SK-N-SH treated with all-trans-retinoic acid at 6 μM for 48 hours (cell line): ENCODE measurements around the gene SPATS2L.

Experiments used
- ATAC-seq: fragments of 200-7000 bp; cut with Tn5 transposase; 3 replicates; pipeline ENCODE4 v1.9.1; 2020; ENCODE audit warnings: mild to moderate bottlenecking, moderate library complexity
- ARNTL ChIP-seq: fragments of 450-650 bp; formaldehyde crosslinking; IDR thresholded peaks from 2 replicates; pipeline ENCODE4 v1.5.0; 2020; ENCODE audit warnings: low read depth, mild to moderate bottlenecking, moderate library complexity, borderline replicate concordance
- BACH2 ChIP-seq: fragments of 250-450 bp; sonication (Bioruptor Pico); IDR thresholded peaks from 2 replicates; pipeline ENCODE4 v1.9.0; 2021; ENCODE audit warnings: mild to moderate bottlenecking, borderline replicate concordance
- CREB5 ChIP-seq: fragments of 250-450 bp; sonication (Bioruptor Pico); IDR thresholded peaks from 2 replicates; pipeline ENCODE4 v1.5.1; 2020; ENCODE audit warnings: low read depth, mild to moderate bottlenecking, moderate library complexity
- CSDC2 ChIP-seq: fragments of 250-450 bp; sonication (Bioruptor Pico); IDR thresholded peaks from 2 replicates; pipeline ENCODE4 v1.5.0; 2020; ENCODE audit warnings: mild to moderate bottlenecking, moderate library complexity
- CSRNP3 ChIP-seq: fragments of 250-450 bp; sonication (Bioruptor Pico); IDR thresholded peaks from 2 replicates; pipeline ENCODE4 v1.5.1; 2021; ENCODE audit warnings: mild to moderate bottlenecking, moderate library complexity
- GLIS3 ChIP-seq: fragments of 250-450 bp; sonication (Bioruptor Pico); IDR thresholded peaks from 2 replicates; pipeline ENCODE4 v1.5.0; 2020; ENCODE audit warnings: mild to moderate bottlenecking, moderate library complexity
- ISL1 ChIP-seq: fragments of 250-450 bp; sonication (Bioruptor Pico); IDR thresholded peaks from 2 replicates; pipeline ENCODE4 v2.1.2; 2022; ENCODE audit warnings: mild to moderate bottlenecking, moderate library complexity
- POU6F1 ChIP-seq: fragments of 250-450 bp; sonication (Bioruptor Pico); IDR thresholded peaks from 2 replicates; pipeline ENCODE4 v1.8.0; 2021; ENCODE audit warnings: low read depth, mild to moderate bottlenecking, moderate library complexity, borderline replicate concordance
- PPARA ChIP-seq: fragments of 250-450 bp; sonication (Bioruptor Pico); IDR thresholded peaks from 2 replicates; pipeline ENCODE4 v1.5.0; 2020; ENCODE audit warnings: mild to moderate bottlenecking, borderline replicate concordance
- SNAI2 ChIP-seq: fragments of 250-450 bp; sonication (Bioruptor Pico); IDR thresholded peaks from 2 replicates; pipeline ENCODE4 v1.5.0; 2020; ENCODE audit warnings: mild to moderate bottlenecking, moderate library complexity
- TCF4 ChIP-seq: fragments of 250-450 bp; sonication (Bioruptor Pico); IDR thresholded peaks from 2 replicates; pipeline ENCODE4 v1.8.0; 2021; ENCODE audit warnings: mild to moderate bottlenecking, moderate library complexity, borderline replicate concordance
- TOX ChIP-seq: fragments of 250-450 bp; sonication (Bioruptor Pico); IDR thresholded peaks from 2 replicates; pipeline ENCODE4 v1.8.0; 2021; ENCODE audit warnings: mild to moderate bottlenecking, moderate library complexity, borderline replicate concordance
- TSHZ2 ChIP-seq: fragments of 250-450 bp; sonication (Bioruptor Pico); IDR thresholded peaks from 2 replicates; pipeline ENCODE4 v1.5.0; 2020; ENCODE audit warnings: mild to moderate bottlenecking, moderate library complexity
- ZC3H10 ChIP-seq: fragments of 250-450 bp; sonication (Bioruptor Pico); IDR thresholded peaks from 2 replicates; pipeline ENCODE4 v1.5.1; 2021; ENCODE audit warnings: mild to moderate bottlenecking, moderate library complexity
- ZFP30 ChIP-seq: fragments of 450-650 bp; formaldehyde crosslinking; IDR thresholded peaks from 2 replicates; pipeline ENCODE4 v1.5.0; 2022; ENCODE audit warnings: mild to moderate bottlenecking, moderate library complexity
- ZNF70 ChIP-seq: fragments of 450-650 bp; formaldehyde crosslinking; IDR thresholded peaks from 2 replicates; pipeline ENCODE4 v1.5.0; 2020; ENCODE audit warnings: mild to moderate bottlenecking, moderate library complexity
- ZNF8 ChIP-seq: fragments of 450-650 bp; formaldehyde crosslinking; IDR thresholded peaks from 2 replicates; pipeline ENCODE4 v1.5.0; 2020; ENCODE audit warnings: mild to moderate bottlenecking, moderate library complexity

The SPATS2L gene

GRCh38 chr2:200267350-200267749 lies 39.1 kb upstream of the SPATS2L start:
- no peak for TF ChIP-seq CREB5
- TF ChIP-seq CSDC2: no peak
- TF ChIP-seq POU6F1: no peak
- TF ChIP-seq GLIS3 (CRISPR knock-in tag): no peak
- TF ChIP-seq ARNTL (CRISPR knock-in tag): no peak
- no peak for TF ChIP-seq ZNF8 (CRISPR knock-in tag)
- TF ChIP-seq SNAI2: no peak
- TF ChIP-seq ZC3H10 (CRISPR knock-in tag): no peak
- no peak for TF ChIP-seq PPARA
- TF ChIP-seq ZNF70: no peak
- ATAC-seq: no peak

GRCh38 chr2:200270732-200271131 lies 35.8 kb upstream of the SPATS2L start:
- TF ChIP-seq TSHZ2 (CRISPR knock-in tag) (no peak), ISL1 (CRISPR knock-in tag) (no peak), ZC3H10 (CRISPR knock-in tag) (no peak), CSRNP3 (CRISPR knock-in tag) (no peak), ZNF70 (no peak), ZFP30 (CRISPR knock-in tag) (no peak), CSDC2 (no peak), BACH2 (no peak), TCF4 (CRISPR knock-in tag) (no peak)
- TF ChIP-seq, all 23 proteins: peak for 0
- ATAC-seq: no peak

- no peak for TF ChIP-seq CREB5
- no peak for TF ChIP-seq PPARA
- no peak for TF ChIP-seq SNAI2
- TF ChIP-seq ZC3H10 (CRISPR knock-in tag): no peak
- TF ChIP-seq POU6F1: no peak
- TF ChIP-seq TOX (CRISPR knock-in tag): no peak
- no peak for TF ChIP-seq GLIS3 (CRISPR knock-in tag)
- ATAC-seq: no peak
Observed at GRCh38 chr2:200272320-200272719, 34.2 kb upstream of the SPATS2L start.
